ENCODE data around the gene FXYD6.

DNA sequence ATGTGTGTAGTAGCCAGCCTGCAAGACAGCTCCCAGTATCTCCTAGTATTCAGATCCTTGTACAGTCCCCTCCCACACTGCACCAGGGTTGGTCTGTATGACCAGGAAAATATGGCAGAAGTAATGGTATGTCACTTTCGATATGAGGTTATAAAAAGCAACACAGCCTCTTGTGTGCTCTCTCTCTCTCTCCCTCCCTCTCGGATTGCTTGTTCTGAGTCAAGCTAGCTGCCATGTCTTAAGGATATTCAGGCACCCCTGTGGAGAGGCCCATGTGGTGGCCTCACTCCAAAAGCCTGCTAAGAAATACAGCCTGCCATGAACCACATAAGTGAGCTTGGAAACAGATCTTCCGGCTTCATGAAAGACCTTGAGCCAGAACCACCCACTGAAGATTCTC, 25.4 kb downstream of the FXYD6 start:
- TF ChIP-seq POLR2A (IDR thresholded peaks at IDR 0.05), result no peak
- TF ChIP-seq, protein P1, sequence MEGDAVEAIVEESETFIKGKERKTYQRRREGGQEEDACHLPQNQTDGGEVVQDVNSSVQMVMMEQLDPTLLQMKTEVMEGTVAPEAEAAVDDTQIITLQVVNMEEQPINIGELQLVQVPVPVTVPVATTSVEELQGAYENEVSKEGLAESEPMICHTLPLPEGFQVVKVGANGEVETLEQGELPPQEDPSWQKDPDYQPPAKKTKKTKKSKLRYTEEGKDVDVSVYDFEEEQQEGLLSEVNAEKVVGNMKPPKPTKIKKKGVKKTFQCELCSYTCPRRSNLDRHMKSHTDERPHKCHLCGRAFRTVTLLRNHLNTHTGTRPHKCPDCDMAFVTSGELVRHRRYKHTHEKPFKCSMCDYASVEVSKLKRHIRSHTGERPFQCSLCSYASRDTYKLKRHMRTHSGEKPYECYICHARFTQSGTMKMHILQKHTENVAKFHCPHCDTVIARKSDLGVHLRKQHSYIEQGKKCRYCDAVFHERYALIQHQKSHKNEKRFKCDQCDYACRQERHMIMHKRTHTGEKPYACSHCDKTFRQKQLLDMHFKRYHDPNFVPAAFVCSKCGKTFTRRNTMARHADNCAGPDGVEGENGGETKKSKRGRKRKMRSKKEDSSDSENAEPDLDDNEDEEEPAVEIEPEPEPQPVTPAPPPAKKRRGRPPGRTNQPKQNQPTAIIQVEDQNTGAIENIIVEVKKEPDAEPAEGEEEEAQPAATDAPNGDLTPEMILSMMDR (IDR thresholded peaks at IDR 0.05), result no peak
